Measurements from ENCODE around the gene SLC6A17. TPM values are rescaled to one million over a fixed set of nuclear protein-coding genes. Genes with fewer than 3 reads are reported as not detected.

Gene SLC6A17
- total RNA-seq, 1 experiment from 2014 or later, result 0.24 TPM

GRCh38 chr1:110134050-110134595 is 16.2 kb upstream of the SLC6A17 start (continued):
- TF ChIP-seq, protein P1, sequence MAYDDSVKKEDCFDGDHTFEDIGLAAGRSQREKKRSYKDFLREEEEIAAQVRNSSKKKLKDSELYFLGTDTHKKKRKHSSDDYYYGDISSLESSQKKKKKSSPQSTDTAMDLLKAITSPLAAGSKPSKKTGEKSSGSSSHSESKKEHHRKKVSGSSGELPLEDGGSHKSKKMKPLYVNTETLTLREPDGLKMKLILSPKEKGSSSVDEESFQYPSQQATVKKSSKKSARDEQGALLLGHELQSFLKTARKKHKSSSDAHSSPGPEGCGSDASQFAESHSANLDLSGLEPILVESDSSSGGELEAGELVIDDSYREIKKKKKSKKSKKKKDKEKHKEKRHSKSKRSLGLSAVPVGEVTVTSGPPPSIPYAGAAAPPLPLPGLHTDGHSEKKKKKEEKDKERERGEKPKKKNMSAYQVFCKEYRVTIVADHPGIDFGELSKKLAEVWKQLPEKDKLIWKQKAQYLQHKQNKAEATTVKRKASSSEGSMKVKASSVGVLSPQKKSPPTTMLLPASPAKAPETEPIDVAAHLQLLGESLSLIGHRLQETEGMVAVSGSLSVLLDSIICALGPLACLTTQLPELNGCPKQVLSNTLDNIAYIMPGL (CRISPR knock-in tag; IDR thresholded peaks at IDR 0.05), result no peak
- TF ChIP-seq ETV6 (CRISPR knock-in tag; IDR thresholded peaks at IDR 0.05), result no peak
- no peak for TF ChIP-seq USF2 (CRISPR knock-in tag; IDR thresholded peaks at IDR 0.05)
- TF ChIP-seq, protein P2, sequence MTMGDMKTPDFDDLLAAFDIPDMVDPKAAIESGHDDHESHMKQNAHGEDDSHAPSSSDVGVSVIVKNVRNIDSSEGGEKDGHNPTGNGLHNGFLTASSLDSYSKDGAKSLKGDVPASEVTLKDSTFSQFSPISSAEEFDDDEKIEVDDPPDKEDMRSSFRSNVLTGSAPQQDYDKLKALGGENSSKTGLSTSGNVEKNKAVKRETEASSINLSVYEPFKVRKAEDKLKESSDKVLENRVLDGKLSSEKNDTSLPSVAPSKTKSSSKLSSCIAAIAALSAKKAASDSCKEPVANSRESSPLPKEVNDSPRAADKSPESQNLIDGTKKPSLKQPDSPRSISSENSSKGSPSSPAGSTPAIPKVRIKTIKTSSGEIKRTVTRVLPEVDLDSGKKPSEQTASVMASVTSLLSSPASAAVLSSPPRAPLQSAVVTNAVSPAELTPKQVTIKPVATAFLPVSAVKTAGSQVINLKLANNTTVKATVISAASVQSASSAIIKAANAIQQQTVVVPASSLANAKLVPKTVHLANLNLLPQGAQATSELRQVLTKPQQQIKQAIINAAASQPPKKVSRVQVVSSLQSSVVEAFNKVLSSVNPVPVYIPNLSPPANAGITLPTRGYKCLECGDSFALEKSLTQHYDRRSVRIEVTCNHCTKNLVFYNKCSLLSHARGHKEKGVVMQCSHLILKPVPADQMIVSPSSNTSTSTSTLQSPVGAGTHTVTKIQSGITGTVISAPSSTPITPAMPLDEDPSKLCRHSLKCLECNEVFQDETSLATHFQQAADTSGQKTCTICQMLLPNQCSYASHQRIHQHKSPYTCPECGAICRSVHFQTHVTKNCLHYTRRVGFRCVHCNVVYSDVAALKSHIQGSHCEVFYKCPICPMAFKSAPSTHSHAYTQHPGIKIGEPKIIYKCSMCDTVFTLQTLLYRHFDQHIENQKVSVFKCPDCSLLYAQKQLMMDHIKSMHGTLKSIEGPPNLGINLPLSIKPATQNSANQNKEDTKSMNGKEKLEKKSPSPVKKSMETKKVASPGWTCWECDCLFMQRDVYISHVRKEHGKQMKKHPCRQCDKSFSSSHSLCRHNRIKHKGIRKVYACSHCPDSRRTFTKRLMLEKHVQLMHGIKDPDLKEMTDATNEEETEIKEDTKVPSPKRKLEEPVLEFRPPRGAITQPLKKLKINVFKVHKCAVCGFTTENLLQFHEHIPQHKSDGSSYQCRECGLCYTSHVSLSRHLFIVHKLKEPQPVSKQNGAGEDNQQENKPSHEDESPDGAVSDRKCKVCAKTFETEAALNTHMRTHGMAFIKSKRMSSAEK (CRISPR knock-in tag; IDR thresholded peaks at IDR 0.05; ENCODE audit: borderline replicate concordance), result no peak
- no peak for TF ChIP-seq NR3C1 (CRISPR knock-in tag; conservative IDR thresholded peaks at IDR 0.05; ENCODE audit: low read depth)
- no peak for TF ChIP-seq JUN (CRISPR knock-in tag; IDR thresholded peaks at IDR 0.05)
- no peak for TF ChIP-seq ZNF396 (CRISPR knock-in tag; IDR thresholded peaks at IDR 0.05; ENCODE audit: borderline replicate concordance)
- no peak for TF ChIP-seq ZBTB43 (CRISPR knock-in tag; IDR thresholded peaks at IDR 0.05)

- no peak overlapping the region for H3K4me3 Mint-ChIP-seq
- DNase-seq (ENCODE audit: low spot score), result no peak
- TF ChIP-seq USF2 (CRISPR knock-in tag; IDR thresholded peaks at IDR 0.05), result no peak
- TF ChIP-seq ARID4B (CRISPR knock-in tag; IDR thresholded peaks at IDR 0.05; ENCODE audit: borderline replicate concordance), result no peak
- no peak for TF ChIP-seq ZBTB21 (CRISPR knock-in tag; IDR thresholded peaks at IDR 0.05; ENCODE audit: borderline replicate concordance)
- no peak for TF ChIP-seq SMAD4 (CRISPR knock-in tag; IDR thresholded peaks at IDR 0.05)
- TF ChIP-seq, protein P3, sequence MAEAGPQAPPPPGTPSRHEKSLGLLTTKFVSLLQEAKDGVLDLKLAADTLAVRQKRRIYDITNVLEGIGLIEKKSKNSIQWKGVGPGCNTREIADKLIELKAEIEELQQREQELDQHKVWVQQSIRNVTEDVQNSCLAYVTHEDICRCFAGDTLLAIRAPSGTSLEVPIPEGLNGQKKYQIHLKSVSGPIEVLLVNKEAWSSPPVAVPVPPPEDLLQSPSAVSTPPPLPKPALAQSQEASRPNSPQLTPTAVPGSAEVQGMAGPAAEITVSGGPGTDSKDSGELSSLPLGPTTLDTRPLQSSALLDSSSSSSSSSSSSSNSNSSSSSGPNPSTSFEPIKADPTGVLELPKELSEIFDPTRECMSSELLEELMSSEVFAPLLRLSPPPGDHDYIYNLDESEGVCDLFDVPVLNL (CRISPR knock-in tag; IDR thresholded peaks at IDR 0.05; ENCODE audit: borderline replicate concordance, low read depth), result no peak
- TF ChIP-seq AFF4 (CRISPR knock-in tag; IDR thresholded peaks at IDR 0.05; ENCODE audit: borderline replicate concordance), result no peak
- TF ChIP-seq GABPB1 (CRISPR knock-in tag; IDR thresholded peaks at IDR 0.05), result no peak
These were observed 15.0 kb upstream of the SLC6A17 start for GRCh38 chr1:110135246-110135645.

More at GRCh38 chr1:110135246-110135645, 15.0 kb upstream of the SLC6A17 start:
- Mint-ChIP-seq H3K36me3 (no peaks in the 10 kb centered on the region), H3K27ac (no peak overlapping the region), H3K9me3 (no peaks in the 10 kb centered on the region), H3K4me1 (peaks cover 33% of the 10 kb centered on the region), H3K27me3 (ENCODE audit: low read depth) (peaks cover 20% of the 10 kb centered on the region)
- no peak for ATAC-seq
- POLR2A ChIA-PET, result no interaction called here
- CTCF ChIA-PET, result interaction anchor here (0.9 to 2.7 kb wide), 5 partner anchors 15 to 177 kb away, joined by 3 to 9 read pairs (median 7); partner anchors contain the start of gene SLC6A17
